ENCODE measurements around the gene DUOX1. TPM values are rescaled to one million over a fixed set of nuclear protein-coding genes. Genes with fewer than 3 reads are reported as not detected.

The DUOX1 gene
- total and polyA plus RNA-seq, 2 donors (not counting 1 experiment from before 2014, with no cell fraction given): 0.27 TPM; not detected in 1

- no peak for TF ChIP-seq EZH2 (IDR thresholded peaks at IDR 0.05; ENCODE audit: borderline replicate concordance, insufficient read depth, low read depth, low read length, poor library complexity, severe bottlenecking)
- no peak for TF ChIP-seq CTCF (IDR thresholded peaks at IDR 0.05)
Observed at GRCh38 chr15:45212493-45212892, 82.7 kb downstream of the DUOX1 start.

More at GRCh38 chr15:45212493-45212892, 82.7 kb downstream of the DUOX1 start:
- Histone ChIP-seq H3K27me3 (replicated peaks in 1 of 4; ENCODE audit: control extremely low read depth in 1 of 4, control insufficient read depth in 3 of 4, insufficient read depth in 4 of 4, low read length in 3 of 4) (no peaks in the 10 kb centered on the region), H3K27ac (ENCODE audit: low read length in 2 of 2) (no peak overlapping the region), H3K9ac (ENCODE audit: low read length) (no peak overlapping the region), H3K79me2 (ENCODE audit: control insufficient read depth, insufficient read depth, low read length) (no peaks in the 10 kb centered on the region), H3K4me3 (ENCODE audit: control extremely low read depth in 1 of 5, extremely low read depth in 1 of 5, insufficient read depth in 1 of 5, low read depth in 2 of 5, low read length in 4 of 5) (no peak overlapping the region), H3K9me3 (ENCODE audit: control extremely low read depth in 1 of 3, control insufficient read depth in 2 of 3, insufficient read depth in 1 of 3, low read length in 2 of 3) (peaks cover 0 to 14% (median 0%) of the 10 kb centered on the region in 3 donors), H4K20me1 (ENCODE audit: control insufficient read depth, insufficient read depth, low read length, poor library complexity, severe bottlenecking) (no peaks in the 10 kb centered on the region), H3K4me2 (replicated peaks; ENCODE audit: low read depth, low read length, poor library complexity, severe bottlenecking) (no peak overlapping the region), H3K4me1 (ENCODE audit: control insufficient read depth in 2 of 2, insufficient read depth in 2 of 2, low read length in 2 of 2) (no peaks in the 10 kb centered on the region), H3K36me3 (replicated peaks in 1 of 2; ENCODE audit: control extremely low read depth in 1 of 2, control insufficient read depth in 1 of 2, extremely low read depth in 1 of 2, insufficient read depth in 2 of 2, low read length in 1 of 2) (no peaks in the 10 kb centered on the region), H2AFZ (ENCODE audit: insufficient read depth, low read depth, low read length, poor library complexity, severe bottlenecking) (no peak overlapping the region)
- Mint-ChIP-seq H3K4me1 (no peaks in the 10 kb centered on the region), H3K27me3 (peaks cover 21% of the 10 kb centered on the region), H3K9me3 (ENCODE audit: insufficient read depth) (no peaks in the 10 kb centered on the region), H3K4me3 (no peak overlapping the region), H3K27ac (no peak overlapping the region)
- CTCF ChIA-PET: interaction anchor here (0.8 to 2.0 kb wide), 4 partner anchors 11 to 95 kb away, joined by 3 to 4 read pairs (median 4); no protein-coding TSS in a partner anchor
- intact Hi-C loops (cut with micrococcal nuclease): no loop called here
- no CpG with 5 or more reads among the region's 1 CpG for WGBS (ENCODE audit: insufficient coverage)
- POLR2A ChIA-PET: no interaction called here
- DNase-seq: no peak
- ATAC-seq (ENCODE audit: low read depth): no peak

Other genes with a start within 250 kb of the DUOX1 start
- gene TERB2, start 173.3 kb upstream of the DUOX1 start, total RNA-seq: not detected in 2 replicates
- not detected in 2 replicates for gene TERB2, start 173.3 kb upstream of the DUOX1 start, polyA plus RNA-seq
- gene SORD, start 106.8 kb upstream of the DUOX1 start, total RNA-seq: 24.3 and 25.8 TPM in 2 replicates
- 20.5 and 22.2 TPM in 2 replicates for gene SORD, start 106.8 kb upstream of the DUOX1 start, polyA plus RNA-seq
- 0.29 and 0.32 TPM in 2 replicates for gene DUOX2, start 15.8 kb upstream of the DUOX1 start, total RNA-seq
- not detected in 2 replicates for gene DUOX2, start 15.8 kb upstream of the DUOX1 start, polyA plus RNA-seq
- not detected in 2 replicates for gene DUOXA2, start 15.7 kb upstream of the DUOX1 start, total RNA-seq
- not detected in 2 replicates for gene DUOXA2, start 15.7 kb upstream of the DUOX1 start, polyA plus RNA-seq
- gene DUOXA1, start 115 bp upstream of the DUOX1 start, total RNA-seq: 0.74 TPM in 1 of 2 replicates, not detected in the other
- 0.03 and 1.1 TPM in 2 replicates for gene DUOXA1, start 115 bp upstream of the DUOX1 start, polyA plus RNA-seq
- gene SHF, start 58.0 kb downstream of the DUOX1 start, total RNA-seq: 15.4 and 16.9 TPM in 2 replicates
- gene SHF, start 58.0 kb downstream of the DUOX1 start, polyA plus RNA-seq: 0.76 and 1.6 TPM in 2 replicates
- not detected in 2 replicates for gene SLC28A2, start 122.2 kb downstream of the DUOX1 start, total RNA-seq
- not detected in 2 replicates for gene SLC28A2, start 122.2 kb downstream of the DUOX1 start, polyA plus RNA-seq
- 16.6 and 18.2 TPM in 2 replicates for gene GATM, start 248.6 kb downstream of the DUOX1 start, total RNA-seq
- 7.3 and 9.6 TPM in 2 replicates for gene GATM, start 248.6 kb downstream of the DUOX1 start, polyA plus RNA-seq